Lower leg skin (tissue), 3 donors: Measurements from ENCODE around the gene PSME4.

Source experiments
- CTCF ChIP-seq, 3 donors: fragments of 450-650 bp; IDR thresholded peaks; one replicate each; pipeline ENCODE4 v1.5.1; 2016; ENCODE audit warnings: antibody characterized with exemption in 3 of 3, mild to moderate bottlenecking in 3 of 3, moderate library complexity in 2 of 3
- POLR2A ChIP-seq, 2 donors: fragments of 450-650 bp; IDR thresholded peaks; one replicate each; pipeline ENCODE4 v1.6.1; 2016 to 2017; ENCODE audit warnings: antibody characterized with exemption in 2 of 2, mild to moderate bottlenecking in 1 of 2, moderate library complexity in 1 of 2

DNA sequence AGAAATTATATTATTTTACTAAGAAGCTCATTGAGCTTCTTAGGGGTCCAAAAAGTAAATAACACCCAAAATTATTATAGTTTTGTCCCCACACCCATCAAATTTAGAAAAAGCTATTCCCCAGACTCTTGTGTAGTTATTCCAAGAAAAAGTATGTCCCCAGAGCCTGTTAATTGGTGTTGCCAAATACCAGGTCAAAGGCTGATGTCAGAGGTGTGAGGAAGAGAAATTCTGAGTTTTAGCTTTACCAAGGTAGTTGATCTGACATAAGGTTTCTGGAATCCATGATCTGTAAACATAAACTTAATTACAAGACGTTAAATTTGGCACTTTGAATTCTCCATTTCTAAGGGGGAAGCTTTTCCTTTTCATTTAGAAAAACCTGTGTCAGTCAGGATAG is 29.3 kb upstream of the PSME4 start:
- TF ChIP-seq CTCF (IDR thresholded peaks at IDR 0.05) (no peak), POLR2A (IDR thresholded peaks at IDR 0.05) (no peak)
